MCF 10A (cell line): ENCODE measurements around the gene ADGRD1. TPM values are rescaled to one million over a fixed set of nuclear protein-coding genes. Genes with fewer than 3 reads are reported as not detected.
A peak's percentile ranks its signal among the peaks of the same experiment; 100 is the strongest.
"Not testable (repeated sequence)": the region's sequence is repeated elsewhere in the genome, so short reads cannot be mapped to it uniquely, and the experiment has no call there.

ENCODE experiments used
- BruUV-seq: library from RNA; stranded (reverse); fragments of 400-500 nt; replicated peaks from 2 replicates; lab custom pipeline; 2021; lab: Mats Ljungman, UMichigan
- CTCF ChIA-PET: fragments of 300-600 bp; sonication (Branson Sonifier 250); formaldehyde crosslinking; extraction: SDS; loops from one replicate; lab custom pipeline; 2021; ENCODE audit warnings: antibody characterized with exemption, inconsistent platforms; lab: Yijun Ruan, JAX
- POLR2A ChIA-PET: fragments of 300-600, 350-650 bp; sonication (Branson Sonifier 250); formaldehyde crosslinking; extraction: SDS; loops from one replicate; lab custom pipeline; 2020; ENCODE audit warnings: antibody characterized with exemption, inconsistent platforms; lab: Yijun Ruan, JAX
- DNase-seq: peaks from one replicate; pipeline ENCODE4 v3.0.0-alpha.2; 2018; ENCODE audit not compliant: unreplicated experiment
- H3K27ac Mint-ChIP-seq: one replicate; pipeline ENCODE4 v1.8.0; 2022; ENCODE audit warnings: mild to moderate bottlenecking, low read depth, mixed read lengths; ENCODE audit not compliant: unreplicated experiment
- H3K27me3 Mint-ChIP-seq: one replicate; pipeline ENCODE4 v1.8.0; 2022; ENCODE audit warnings: mixed read lengths; ENCODE audit not compliant: insufficient read depth, unreplicated experiment
- H3K36me3 Mint-ChIP-seq: one replicate; pipeline ENCODE4 v1.8.0; 2022; ENCODE audit warnings: mild to moderate bottlenecking, moderate library complexity, mixed read lengths; ENCODE audit not compliant: insufficient read depth, unreplicated experiment
- H3K4me1 Mint-ChIP-seq: one replicate; pipeline ENCODE4 v1.8.0; 2022; ENCODE audit warnings: mixed read lengths; ENCODE audit not compliant: insufficient read depth, unreplicated experiment
- H3K4me3 Mint-ChIP-seq: one replicate; pipeline ENCODE4 v1.8.0; 2022; ENCODE audit warnings: mild to moderate bottlenecking, moderate library complexity, mixed read lengths; ENCODE audit not compliant: unreplicated experiment
- H3K9me3 Mint-ChIP-seq: one replicate; pipeline ENCODE4 v1.8.0; 2022; ENCODE audit warnings: mixed read lengths; ENCODE audit not compliant: unreplicated experiment
- intact Hi-C: fragments of 100-400 bp; cut with micrococcal nuclease; formaldehyde crosslinking; loops from 2 replicates; pipeline ENCODE4 v1.14.1; 2022
- total RNA-seq: library from RNA; stranded (reverse); gene quantifications from 2 replicates; pipeline ENCODE4 v1.2.3, GENCODE V29; 2022
- TF ChIP-seq, protein P1 (sequence below): fragments of 200-600 bp; IDR thresholded peaks from one replicate; pipeline ENCODE4 v1.8.0; 2022; ENCODE audit warnings: antibody characterized with exemption, mild to moderate bottlenecking; ENCODE audit not compliant: unreplicated experiment

The ADGRD1 gene
- total RNA-seq, 1 experiment from 2014 or later, result 0.68 TPM

DNA sequence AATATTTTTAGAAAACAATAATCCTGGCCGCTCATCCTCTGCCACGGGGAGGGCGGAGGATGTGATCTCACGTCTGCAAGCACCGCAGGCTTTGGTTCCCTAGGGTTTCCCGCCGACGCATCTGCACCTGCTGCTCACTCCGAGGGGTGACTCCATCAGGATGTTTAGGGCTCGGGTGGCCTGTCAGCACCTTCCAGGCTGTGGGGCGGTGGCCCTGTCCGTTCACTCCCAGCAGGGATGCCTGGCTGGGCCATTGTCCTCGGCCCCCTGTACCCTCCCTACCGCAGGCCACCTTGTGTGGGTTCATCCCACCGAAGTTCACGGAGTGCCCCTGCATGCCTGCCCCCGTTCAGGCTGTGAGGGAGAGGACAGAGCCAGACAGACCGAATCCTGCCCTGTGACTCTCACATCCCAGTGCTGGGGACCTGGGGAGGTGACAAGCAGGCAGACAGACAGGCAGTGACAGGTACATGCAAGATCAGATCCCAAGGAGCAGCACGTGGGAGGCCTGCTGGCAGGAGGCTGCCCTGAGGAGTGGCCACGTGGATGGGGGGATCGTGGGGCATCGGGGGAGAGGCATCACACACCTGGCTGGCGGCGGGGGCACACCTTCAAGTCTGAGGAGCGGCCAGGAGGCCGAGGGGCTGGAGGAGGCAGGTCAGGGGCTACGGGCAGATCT, 112.6 kb downstream of the ADGRD1 start:
- Mint-ChIP-seq H3K27me3 (peaks cover 46% of the 10 kb centered on the region), H3K9me3 (peaks cover 7% of the 10 kb centered on the region), H3K27ac (no peak overlapping the region), H3K4me3 (no peak overlapping the region), H3K4me1 (no peaks in the 10 kb centered on the region), H3K36me3 (no peaks in the 10 kb centered on the region)
- intact Hi-C loops, result no loop called here
- TF ChIP-seq, protein P1, sequence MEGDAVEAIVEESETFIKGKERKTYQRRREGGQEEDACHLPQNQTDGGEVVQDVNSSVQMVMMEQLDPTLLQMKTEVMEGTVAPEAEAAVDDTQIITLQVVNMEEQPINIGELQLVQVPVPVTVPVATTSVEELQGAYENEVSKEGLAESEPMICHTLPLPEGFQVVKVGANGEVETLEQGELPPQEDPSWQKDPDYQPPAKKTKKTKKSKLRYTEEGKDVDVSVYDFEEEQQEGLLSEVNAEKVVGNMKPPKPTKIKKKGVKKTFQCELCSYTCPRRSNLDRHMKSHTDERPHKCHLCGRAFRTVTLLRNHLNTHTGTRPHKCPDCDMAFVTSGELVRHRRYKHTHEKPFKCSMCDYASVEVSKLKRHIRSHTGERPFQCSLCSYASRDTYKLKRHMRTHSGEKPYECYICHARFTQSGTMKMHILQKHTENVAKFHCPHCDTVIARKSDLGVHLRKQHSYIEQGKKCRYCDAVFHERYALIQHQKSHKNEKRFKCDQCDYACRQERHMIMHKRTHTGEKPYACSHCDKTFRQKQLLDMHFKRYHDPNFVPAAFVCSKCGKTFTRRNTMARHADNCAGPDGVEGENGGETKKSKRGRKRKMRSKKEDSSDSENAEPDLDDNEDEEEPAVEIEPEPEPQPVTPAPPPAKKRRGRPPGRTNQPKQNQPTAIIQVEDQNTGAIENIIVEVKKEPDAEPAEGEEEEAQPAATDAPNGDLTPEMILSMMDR, result no peak
- ChIA-PET CTCF (no interaction called here), POLR2A (no interaction called here)
- DNase-seq, result no peak
- no TSS peak for BruUV-seq

DNA sequence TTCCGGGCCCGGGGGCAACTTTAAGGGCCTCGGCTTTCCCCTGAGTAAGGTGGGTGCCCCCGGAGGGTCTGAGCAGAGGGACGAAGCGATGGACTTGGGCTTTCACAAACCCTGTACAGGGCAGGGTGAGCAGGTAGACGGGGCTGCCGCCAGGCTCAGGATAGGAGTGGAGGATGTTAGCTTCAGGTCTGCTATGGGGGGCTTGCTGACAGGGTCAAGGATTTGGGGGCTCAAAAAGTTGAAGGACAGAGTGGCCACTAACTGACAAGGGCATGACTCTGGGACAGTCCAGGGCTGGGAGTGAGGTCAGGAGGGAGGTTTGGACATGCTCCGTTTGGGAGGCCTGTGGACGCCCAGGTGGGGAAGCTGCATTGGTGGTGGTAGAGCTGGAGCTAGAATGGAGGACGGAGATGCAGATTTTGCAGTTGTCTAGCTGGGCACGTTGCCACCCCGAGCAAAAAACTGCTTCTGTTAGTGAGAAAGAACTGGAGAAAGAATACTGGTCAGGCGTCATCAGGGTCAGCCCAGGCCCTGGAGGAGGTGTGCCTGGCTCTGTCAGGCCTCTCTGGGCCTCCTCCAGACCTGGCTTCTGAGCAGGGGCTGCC, 113.3 kb downstream of the ADGRD1 start:
- ChIA-PET POLR2A (no interaction called here), CTCF (no interaction called here)
- Mint-ChIP-seq H3K27ac (no peak overlapping the region), H3K9me3 (peaks cover 7% of the 10 kb centered on the region), H3K4me1 (no peaks in the 10 kb centered on the region), H3K36me3 (no peaks in the 10 kb centered on the region), H3K4me3 (no peak overlapping the region), H3K27me3 (peaks cover 40% of the 10 kb centered on the region)
- no TSS peak for BruUV-seq
- intact Hi-C loops, result no loop called here
- TF ChIP-seq, protein P1, result no peak
- DNase-seq, result no peak

DNA sequence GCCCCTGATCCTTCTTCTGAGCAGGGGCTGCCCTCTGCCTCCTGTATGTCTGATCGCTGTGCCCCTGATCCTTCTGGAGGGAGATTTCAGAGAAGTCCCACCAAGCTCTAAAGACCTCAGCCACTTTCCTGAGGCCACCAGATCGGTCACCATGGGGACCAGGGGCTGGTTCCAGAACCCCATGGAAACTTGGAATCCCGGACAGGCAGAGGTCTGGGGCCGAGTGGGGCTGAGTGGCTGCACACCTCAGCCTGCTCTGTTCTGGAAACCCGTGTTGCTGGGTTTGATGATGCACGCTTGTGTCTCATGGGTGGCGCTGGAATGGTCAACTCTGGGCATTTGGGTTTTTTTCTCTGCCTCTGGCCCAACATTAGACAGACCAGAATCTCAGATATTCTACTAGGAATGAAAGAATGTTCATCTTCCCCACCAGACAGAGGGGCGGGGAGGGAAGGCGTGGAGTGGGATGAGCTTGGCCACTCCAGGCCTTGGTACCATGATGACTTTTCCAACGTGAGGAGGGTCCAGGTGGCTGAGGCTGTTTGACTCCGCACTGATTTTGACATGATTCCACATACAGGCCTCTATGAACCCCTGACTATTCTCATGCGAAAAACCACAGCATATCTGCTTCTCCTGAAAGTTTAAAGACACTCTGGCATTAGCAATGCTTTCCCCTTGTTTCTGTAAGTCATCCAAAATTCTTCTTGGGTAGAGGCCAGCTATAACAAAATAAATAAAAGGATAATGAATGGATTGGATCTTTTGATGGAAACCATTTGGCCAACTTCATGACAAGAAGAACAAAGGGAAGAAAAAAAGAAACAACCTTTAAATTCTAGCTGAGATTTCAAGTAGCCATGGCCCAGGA, 114.5 kb downstream of the ADGRD1 start:
- DNase-seq, result no peak
- intact Hi-C loops, result no loop called here
- Mint-ChIP-seq H3K4me3 (no peak overlapping the region), H3K9me3 (peaks cover 7% of the 10 kb centered on the region), H3K4me1 (no peaks in the 10 kb centered on the region), H3K27ac (no peak overlapping the region), H3K36me3 (no peaks in the 10 kb centered on the region), H3K27me3 (peaks cover 34% of the 10 kb centered on the region)
- TF ChIP-seq, protein P1, result no peak
- POLR2A ChIA-PET, result no interaction called here
- CTCF ChIA-PET, result interaction anchor here (0.6 to 0.9 kb wide), 3 partner anchors 34 to 715 kb away, joined by 3 read pairs; no protein-coding TSS in a partner anchor
- BruUV-seq, result no TSS peak

DNA sequence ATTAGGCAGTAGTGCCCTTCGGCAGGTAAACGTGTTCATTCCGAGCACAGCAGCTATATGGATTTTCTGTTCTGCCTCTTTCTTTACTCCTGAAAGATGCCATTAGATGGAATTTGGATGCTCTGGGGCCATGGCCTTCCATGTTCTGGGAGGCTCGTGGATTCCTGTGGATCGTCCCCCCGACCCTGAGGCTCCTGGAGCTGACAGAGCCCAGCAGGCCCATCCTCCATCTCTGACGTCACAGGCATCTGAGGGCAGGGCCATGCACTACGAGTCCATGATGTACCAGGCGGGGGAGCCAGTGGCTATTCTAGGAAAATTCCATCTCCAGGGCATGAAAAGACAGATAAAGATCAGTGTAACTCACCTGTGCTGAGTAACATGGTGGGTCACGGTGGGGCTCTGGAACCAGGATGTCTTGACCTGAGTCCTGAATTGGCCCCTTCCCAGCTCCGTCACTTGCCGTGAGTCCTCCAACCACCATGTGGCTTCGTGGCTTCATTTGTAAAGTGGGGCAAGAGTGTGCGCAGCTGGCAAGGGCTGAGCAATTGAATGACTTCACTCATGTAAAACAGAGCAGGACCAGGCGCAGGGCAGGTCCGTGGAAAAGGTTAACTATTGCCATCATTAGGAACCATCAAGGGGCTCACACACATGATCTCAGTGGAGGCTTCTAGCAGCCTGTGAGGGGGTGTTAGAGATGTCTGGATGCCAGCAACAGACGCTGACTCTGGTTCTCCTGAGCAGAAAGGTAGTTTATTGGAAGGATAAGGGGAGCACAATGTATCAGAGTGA, 115.4 kb downstream of the ADGRD1 start:
- POLR2A ChIA-PET, H3K4me1 Mint-ChIP-seq, BruUV-seq, H3K36me3 Mint-ChIP-seq, H3K4me3 Mint-ChIP-seq, intact Hi-C loops, H3K27ac Mint-ChIP-seq, H3K9me3 Mint-ChIP-seq: not testable (repeated sequence)
- DNase-seq, result peak; percentile 15
- CTCF ChIA-PET, result interaction anchor here (0.6 to 0.9 kb wide), 2 partner anchors 33 to 468 kb away, joined by 3 read pairs; no protein-coding TSS in a partner anchor
- H3K27me3 Mint-ChIP-seq, result peaks cover 25% of the 10 kb centered on the region

DNA sequence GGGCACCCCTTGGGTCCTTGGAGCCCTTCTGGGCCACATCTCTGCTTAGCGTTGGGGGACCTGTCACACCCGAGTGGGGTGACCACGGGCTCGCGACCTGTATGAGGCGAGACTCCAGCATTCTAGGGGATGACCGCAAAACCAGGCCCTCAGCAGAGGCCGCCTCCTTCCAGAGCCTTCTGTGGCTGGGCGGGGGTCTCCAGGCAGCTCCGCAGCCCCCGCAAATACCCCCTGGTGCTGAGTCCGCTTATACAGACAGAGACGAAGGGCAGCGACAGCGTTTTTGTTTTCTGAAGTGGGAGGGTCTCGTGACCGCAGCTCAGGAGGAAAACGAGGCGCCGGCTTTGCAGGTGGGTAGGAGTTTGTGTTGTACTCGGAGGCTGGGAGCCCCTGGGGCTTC, 116.4 kb downstream of the ADGRD1 start:
- POLR2A ChIA-PET, CTCF ChIA-PET, DNase-seq, H3K27ac Mint-ChIP-seq, H3K9me3 Mint-ChIP-seq, H3K4me3 Mint-ChIP-seq, BruUV-seq, intact Hi-C loops, H3K4me1 Mint-ChIP-seq, H3K36me3 Mint-ChIP-seq: not testable (repeated sequence)
- H3K27me3 Mint-ChIP-seq, result peaks cover 15% of the 10 kb centered on the region

DNA sequence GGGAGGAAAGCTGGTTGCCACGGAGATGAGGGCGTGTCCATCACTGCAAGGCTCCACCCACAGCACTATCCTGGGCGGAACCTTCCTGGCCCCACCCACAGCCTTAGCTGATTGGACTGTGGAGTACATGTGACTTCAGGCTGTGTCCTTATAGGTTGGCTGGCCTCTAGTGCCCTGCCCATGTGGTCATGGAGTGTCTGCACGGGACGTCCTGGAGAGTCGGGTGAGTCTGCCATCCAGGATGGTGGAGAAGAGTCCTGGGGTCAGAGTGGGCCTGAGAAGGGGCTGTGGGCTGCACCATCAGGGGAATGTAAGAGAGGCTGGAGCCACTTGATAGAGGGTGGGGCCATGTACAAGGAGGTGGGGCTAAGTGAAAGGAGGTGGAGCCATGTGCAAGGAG, 117.0 kb downstream of the ADGRD1 start:
- H3K27ac Mint-ChIP-seq, H3K9me3 Mint-ChIP-seq, intact Hi-C loops, H3K36me3 Mint-ChIP-seq, H3K4me3 Mint-ChIP-seq, BruUV-seq, H3K4me1 Mint-ChIP-seq, POLR2A ChIA-PET, CTCF ChIA-PET, DNase-seq: not testable (repeated sequence)
- H3K27me3 Mint-ChIP-seq, result peaks cover 10% of the 10 kb centered on the region
